ENCODE data around the gene RIPOR1.

DNA sequence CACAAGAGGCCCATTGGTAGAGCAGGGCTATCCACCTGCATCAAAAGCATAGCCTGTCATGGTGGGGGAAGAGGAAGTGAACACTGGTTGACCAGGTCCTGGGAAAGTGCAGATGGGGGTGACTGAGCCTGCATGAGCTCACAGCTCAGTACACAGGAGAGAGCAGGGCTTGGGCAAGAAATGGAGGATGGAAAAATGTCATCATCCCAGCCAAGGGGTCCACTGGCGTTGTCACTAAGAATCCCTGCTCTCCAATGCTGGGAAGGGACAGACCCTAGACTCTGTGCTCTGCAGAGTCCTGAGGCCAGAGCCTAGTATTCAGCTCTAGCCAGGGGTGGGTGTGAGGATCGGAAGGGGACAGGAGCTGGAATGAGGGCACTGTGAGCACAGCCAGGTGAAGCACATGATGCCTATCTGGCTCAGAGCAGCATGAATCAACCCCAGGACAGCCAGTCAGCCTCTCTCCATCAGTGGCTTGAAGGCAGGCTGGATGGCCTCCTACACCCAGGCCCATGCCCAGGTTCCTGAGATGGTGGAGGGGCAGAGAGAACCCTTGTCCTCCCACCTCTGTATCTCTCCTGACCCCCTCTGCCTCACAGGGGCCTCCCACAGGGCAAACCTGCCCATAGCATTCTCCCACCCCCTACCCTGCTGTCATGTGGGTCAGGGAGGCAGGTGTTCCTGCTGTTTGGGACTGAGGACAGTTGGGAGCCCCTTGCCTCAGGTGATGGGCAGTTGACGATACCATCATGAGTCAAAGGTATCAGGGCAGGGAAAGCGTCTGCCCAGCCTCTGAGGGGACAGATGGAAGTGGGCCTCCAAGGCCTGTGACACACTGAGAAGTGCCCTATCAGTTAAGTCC, 19.9 kb downstream of the RIPOR1 start:
- no peak for TF ChIP-seq SUZ12 (IDR thresholded peaks at IDR 0.05; ENCODE audit: extremely low read depth, insufficient read depth, insufficient read length)
- no peak for TF ChIP-seq ZNF274 (IDR thresholded peaks at IDR 0.05; ENCODE audit: low read depth, low read length)
- no peak for TF ChIP-seq YY1 (IDR thresholded peaks at IDR 0.05; ENCODE audit: insufficient read depth, insufficient read length)

All from NT2/D1 (cell line).